Measurements from ENCODE around the gene SLC39A3. TPM values are rescaled to one million over a fixed set of nuclear protein-coding genes. Genes with fewer than 3 reads are reported as not detected.

SLC39A3 gene
- total RNA-seq: 25.6 and 30.5 TPM in 2 replicates

GRCh38 chr19:2739602-2740313 lies at the start of gene SLC39A3:
SLC39A3 (minus strand) TSS chr19:2740017; CDS start chr19:2737257, 2,760 bp downstream.

GRCh38 chr19:2785244-2785997 lies 45.6 kb upstream of the SLC39A3 start, which contains the start of gene THOP1:
THOP1 (plus strand) TSS chr19:2785503; CDS start chr19:2785663, 160 bp downstream.

GRCh38 chr19:2782936-2783780 lies 43.3 kb upstream of the SLC39A3 start, which contains the start of gene SGTA:
SGTA (minus strand) TSS chr19:2783273; CDS start chr19:2769068, 14,205 bp downstream.

GRCh38 chr19:2720777-2721569 lies 18.8 kb downstream of the SLC39A3 start, which contains the start of gene DIRAS1:
DIRAS1 (minus strand) TSS chr19:2721372; CDS start chr19:2717806, 3,566 bp downstream.

GRCh38 chr19:2702170-2703076 lies 37.4 kb downstream of the SLC39A3 start, which contains the start of gene GNG7:
GNG7 (minus strand) TSS chr19:2702694; CDS start chr19:2520688, 182,006 bp downstream.

Other genes starting within 250 kb of the SLC39A3 start
- 0.69 and 0.88 TPM in 2 replicates for gene GNG7, start 37.3 kb downstream of the SLC39A3 start, total RNA-seq
- gene DIRAS1, start 18.6 kb downstream of the SLC39A3 start, total RNA-seq: 0.54 and 2.0 TPM in 2 replicates
- 46.9 and 50.5 TPM in 2 replicates for gene SGTA, start 43.3 kb upstream of the SLC39A3 start, total RNA-seq
- gene THOP1, start 45.5 kb upstream of the SLC39A3 start, total RNA-seq: 33.2 and 41.6 TPM in 2 replicates
- 2.6 and 4.4 TPM in 2 replicates for gene ZNF554, start 79.9 kb upstream of the SLC39A3 start, total RNA-seq
- 4.3 and 4.4 TPM in 2 replicates for gene ZNF555, start 101.5 kb upstream of the SLC39A3 start, total RNA-seq
- gene ZNF556, start 127.3 kb upstream of the SLC39A3 start, total RNA-seq: not detected in 2 replicates
- gene ZNF57, start 160.9 kb upstream of the SLC39A3 start, total RNA-seq: 1.5 and 2.2 TPM in 2 replicates
- 1.6 and 4.5 TPM in 2 replicates for gene ZNF77, start 205.0 kb upstream of the SLC39A3 start, total RNA-seq
- gene TLE6, start 237.5 kb upstream of the SLC39A3 start, total RNA-seq: 0.25 and 3.8 TPM in 2 replicates

Data from cardiac ventricle fibroblast (primary cell).